Measurements from ENCODE around the gene LSAMP.
"Not testable (repeated sequence)": the region's sequence is repeated elsewhere in the genome, so short reads cannot be mapped to it uniquely, and the experiment has no call there.

The LSAMP gene

GRCh38 chr3:115890579-115890978 lies 554.7 kb downstream of the LSAMP start:
- DNase-seq (ENCODE audit: low read depth in 2 of 2): no peak

- no peak for DNase-seq (ENCODE audit: low read depth in 2 of 2)
Measured at GRCh38 chr3:115885621-115886020, 559.7 kb downstream of the LSAMP start.

- no peak for DNase-seq (ENCODE audit: low read depth in 2 of 2)
Measured at GRCh38 chr3:115877615-115877899, 567.7 kb downstream of the LSAMP start.

GRCh38 chr3:115876876-115877614 lies 568.2 kb downstream of the LSAMP start:
- DNase-seq (ENCODE audit: low read depth in 2 of 2): no peak

GRCh38 chr3:115875460-115875859 lies 569.8 kb downstream of the LSAMP start:
- no peak for DNase-seq (ENCODE audit: low read depth in 2 of 2)

DNA sequence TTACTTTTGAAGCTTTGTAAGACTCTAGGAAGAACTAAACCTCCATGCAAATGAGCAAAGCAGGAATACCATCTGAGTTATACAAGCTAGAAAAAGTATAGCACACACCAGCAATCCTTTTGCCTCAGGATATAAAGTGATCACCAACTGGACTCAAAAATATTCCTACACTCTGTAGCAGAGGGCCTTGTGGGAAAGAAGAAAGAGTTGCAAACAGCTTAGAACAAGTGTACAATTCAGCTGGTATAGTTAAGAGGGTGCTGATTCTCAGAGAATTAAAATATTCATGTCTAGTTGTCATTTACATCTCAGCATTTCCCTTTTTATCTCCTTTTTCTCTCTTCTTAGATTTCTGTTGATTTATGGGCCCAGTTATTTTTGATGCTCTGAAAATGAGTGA lies 573.6 kb downstream of the LSAMP start:
- no peak for DNase-seq (ENCODE audit: low read depth in 2 of 2)

- no peak for DNase-seq (ENCODE audit: low read depth in 2 of 2)
Measured at GRCh38 chr3:115864911-115865310, 580.4 kb downstream of the LSAMP start.

GRCh38 chr3:115862849-115863248 lies 582.4 kb downstream of the LSAMP start:
- no peak for DNase-seq (ENCODE audit: low read depth in 2 of 2)

DNA sequence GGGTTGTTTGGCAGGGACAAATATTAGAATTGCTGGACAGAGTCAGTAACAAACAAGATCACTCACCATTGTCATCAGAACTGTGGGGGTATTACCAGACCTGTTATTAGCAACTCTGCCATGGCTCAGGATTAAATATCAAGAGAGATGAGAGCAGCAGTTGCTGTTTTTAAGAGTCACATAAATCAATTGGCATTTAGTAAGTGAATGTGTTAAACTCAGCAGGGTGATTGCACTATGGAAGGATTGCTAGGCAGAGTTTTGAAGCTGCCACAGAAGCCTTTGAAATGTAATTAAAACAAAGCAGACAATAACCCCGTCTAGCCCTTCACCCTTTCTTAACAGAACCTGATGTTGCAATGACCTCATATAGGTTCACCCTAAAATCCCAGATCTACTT lies 583.2 kb downstream of the LSAMP start:
- no peak for DNase-seq (ENCODE audit: low read depth in 2 of 2)

GRCh38 chr3:115861166-115861733 lies 584.0 kb downstream of the LSAMP start:
- no peak for DNase-seq (ENCODE audit: low read depth in 2 of 2)

DNA sequence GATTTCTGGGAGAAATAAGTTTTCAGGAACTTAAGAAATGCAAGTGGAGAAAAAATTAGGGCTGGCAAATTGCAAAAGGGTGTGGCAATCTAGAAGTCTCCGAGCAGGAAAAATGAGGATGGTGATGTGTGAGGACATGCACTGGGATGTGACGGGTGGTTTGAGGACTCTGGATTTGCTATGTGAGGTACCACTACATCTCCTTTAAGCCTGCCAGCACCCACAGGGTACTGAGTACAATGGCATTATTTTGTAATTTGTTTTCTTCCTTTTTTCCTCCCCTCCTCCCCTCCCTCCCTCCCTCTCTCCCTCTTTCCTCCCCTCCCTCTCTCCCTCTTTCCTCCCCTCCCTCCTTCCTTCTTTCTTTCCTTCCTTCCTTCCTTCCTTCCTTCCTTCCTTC lies 584.5 kb downstream of the LSAMP start:
- no peak for DNase-seq (ENCODE audit: low read depth in 2 of 2)

DNA sequence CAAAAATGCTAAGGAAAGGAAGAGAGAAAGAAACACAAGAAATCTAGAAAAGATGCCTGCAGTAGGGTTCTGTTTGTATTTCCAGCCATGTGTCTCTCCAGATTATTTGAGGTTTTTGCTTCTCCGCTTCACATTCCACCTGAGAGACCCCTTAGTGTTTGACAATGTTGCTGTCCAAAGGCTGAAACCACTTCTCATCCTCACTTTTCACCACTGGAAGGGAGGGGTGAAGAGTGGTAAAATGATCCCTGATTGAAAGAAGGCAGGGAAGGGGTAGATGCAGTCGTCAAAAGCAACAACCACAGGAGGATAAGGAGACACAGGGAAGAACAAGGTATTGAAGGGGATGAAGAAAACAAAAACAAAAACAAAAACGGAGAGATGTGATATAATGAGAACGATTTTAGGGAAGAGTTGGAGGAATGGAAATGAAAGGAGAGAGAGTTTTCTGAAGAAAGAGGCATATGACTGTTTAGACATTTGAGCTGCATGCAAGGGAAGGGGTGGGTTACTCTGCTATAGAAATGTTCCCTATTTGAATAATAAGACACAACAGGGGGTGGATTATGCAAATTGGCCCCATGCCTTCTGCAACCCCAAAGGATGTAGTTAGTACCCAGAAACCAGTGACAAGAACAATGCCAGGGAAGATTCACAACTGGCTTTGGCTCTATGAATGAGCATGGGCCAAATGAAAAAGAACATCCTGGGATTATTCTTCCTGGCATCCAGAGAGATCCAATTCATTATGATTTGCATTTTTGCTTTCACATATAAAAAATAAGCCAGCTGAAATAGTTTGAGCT lies 586.1 kb downstream of the LSAMP start:
- no peak for DNase-seq (ENCODE audit: low read depth in 2 of 2)

DNA sequence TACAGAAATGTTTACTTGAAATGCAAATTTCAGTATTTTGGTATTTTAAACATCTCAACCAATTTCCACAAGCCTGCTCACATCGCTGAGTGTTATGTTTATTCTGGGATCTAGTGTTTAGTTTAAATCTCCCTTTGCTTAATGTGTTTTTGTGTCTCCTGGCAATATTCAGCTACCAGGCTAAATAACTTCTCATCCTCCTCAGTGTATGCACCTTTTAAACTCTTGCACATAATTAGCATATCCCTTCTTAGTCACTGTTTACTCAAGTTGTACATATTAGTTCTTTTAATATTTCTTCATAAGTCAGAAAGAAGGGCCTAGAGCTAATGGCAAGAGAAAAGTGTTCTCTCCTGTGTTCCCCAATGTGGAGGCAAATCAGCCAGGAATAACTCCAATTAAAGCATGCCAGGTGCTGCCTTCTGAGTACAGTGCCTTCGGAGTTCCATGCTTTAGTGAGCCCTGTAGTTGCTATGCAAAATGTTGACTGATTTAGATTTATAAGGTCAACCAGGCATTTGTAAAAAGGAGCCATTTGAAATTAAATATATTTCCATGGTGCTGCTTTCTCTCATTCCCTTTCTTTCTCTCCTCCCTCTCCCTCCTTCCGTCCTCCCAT lies 587.7 kb downstream of the LSAMP start:
- DNase-seq (ENCODE audit: low read depth in 2 of 2): no peak

DNA sequence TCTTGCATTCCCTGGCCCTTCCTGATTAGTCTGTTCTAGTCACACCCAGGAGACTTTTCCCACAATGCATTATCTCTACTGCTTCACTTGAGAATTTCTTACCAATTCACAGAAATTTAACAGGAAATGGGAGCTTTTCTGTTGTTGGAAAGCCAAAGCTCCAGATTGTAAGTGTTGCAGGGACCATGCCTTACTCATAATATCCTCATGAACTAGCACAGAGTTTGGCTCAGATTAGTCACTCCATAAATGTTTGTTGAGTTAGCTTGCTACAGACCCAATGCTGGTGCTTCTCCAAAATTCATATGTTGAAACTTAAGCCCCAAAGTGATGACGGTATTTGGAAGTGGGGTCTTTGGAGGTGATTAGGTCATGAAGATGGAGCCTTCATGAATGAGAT lies 589.4 kb downstream of the LSAMP start:
- no peak for DNase-seq (ENCODE audit: low read depth in 2 of 2)

DNA sequence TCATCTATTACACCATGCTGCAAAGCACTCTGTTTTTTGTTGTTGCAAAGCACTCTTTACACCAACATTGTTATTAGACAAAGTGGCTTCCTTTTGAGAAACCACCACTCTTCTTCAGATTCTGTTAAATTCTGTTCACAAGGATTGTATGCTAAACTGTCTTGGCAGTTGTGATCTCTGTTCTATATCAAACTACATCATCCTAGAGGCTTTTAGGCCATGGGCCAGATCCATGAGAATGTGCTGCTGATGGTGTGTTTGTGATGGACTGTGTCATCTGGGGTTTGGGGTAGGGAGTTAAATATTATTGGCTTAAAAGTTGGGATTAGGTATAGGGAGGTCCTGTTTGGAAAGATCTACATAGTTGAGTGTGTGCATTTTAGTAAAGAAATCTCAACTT lies 592.2 kb downstream of the LSAMP start:
- DNase-seq (ENCODE audit: low read depth in 2 of 2): no peak

DNA sequence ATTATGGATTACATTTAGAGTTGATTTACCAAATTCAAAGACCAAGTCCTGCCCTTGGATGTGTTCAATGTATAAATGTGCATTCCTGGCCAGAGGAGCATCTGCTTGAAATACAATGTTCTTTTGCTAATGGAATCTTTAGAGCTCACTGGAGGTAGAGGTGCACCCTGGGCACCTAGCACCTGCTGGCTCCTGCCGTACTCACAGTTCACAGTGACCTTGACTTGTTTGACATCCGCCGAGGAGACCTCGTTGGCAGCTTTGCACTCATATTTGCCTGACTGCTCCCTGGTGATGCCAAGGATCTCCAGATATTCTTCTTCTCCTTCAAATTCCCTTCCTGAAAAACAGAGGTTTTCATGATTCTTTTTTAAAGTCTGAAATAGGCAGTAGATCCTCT lies 593.0 kb downstream of the LSAMP start:
- DNase-seq (ENCODE audit: low read depth in 2 of 2): no peak

- no peak for DNase-seq (ENCODE audit: low read depth in 2 of 2)
Measured at GRCh38 chr3:115851571-115851970, 593.7 kb downstream of the LSAMP start.

GRCh38 chr3:115848641-115849040 lies 596.6 kb downstream of the LSAMP start:
- no peak for DNase-seq (ENCODE audit: low read depth in 2 of 2)

DNA sequence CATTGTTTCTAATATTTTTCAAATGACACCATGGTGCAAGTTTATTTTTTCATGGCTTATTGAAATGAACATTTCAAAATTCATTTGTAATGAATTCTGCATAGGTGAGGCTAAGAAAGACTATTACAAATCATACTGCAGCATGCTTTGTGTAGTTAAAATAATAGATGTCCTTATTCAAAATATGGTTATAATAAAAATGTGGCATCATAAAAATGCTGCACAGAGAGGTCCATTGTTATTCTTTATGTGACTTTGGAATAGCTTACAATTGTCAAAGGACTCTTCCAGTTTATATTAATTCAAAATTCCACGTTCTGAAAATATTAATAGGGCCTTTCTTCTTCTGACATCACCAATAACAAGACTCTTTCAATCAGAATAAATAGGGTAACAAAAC lies 599.3 kb downstream of the LSAMP start:
- no peak for DNase-seq (ENCODE audit: low read depth in 2 of 2)

GRCh38 chr3:115844729-115845128 lies 600.6 kb downstream of the LSAMP start:
- not testable (repeated sequence) for DNase-seq (ENCODE audit: low read depth in 2 of 2)

- no peak for DNase-seq (ENCODE audit: low read depth in 2 of 2)
Measured at GRCh38 chr3:115843206-115843605, 602.1 kb downstream of the LSAMP start.

DNA sequence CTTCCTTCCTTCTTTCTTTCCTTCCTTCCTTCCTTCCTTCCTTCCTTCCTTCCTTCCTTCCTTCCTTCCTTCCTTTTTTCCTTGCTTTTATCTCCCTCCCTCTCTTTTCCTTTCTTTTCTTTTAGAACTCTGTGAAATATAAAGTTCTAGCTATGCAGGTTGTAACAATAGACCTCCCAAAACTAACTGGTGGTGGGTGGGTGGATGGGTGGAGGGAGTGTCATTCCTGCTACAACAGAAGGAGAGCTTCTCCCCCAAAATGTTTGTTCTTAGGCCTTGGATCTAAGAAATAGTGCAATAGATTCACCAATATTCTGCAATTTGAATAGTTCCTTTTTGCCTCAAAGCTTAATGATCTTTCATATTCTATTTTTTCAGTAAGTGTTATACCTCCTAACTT lies 606.0 kb downstream of the LSAMP start:
- no peak for DNase-seq (ENCODE audit: low read depth in 2 of 2)

DNA sequence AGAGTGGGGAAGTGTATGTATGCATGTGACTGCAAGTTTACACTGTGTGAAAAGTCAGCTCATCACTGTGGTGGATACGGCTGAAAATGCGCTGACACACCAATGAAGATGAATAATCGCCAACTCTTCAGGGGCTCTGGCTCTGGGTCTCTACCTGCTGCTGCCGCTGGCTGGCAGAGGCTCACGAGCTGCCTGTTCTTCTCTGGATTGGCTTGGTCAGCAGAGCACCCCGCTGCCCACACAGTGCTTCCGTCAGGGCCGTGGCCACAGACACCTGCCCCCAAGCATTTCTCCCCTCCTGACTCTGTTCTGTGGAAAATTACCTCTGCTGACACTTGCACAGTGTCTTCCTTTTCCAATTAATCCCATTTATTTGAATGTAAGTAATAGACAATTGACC lies 606.5 kb downstream of the LSAMP start:
- no peak for DNase-seq (ENCODE audit: low read depth in 2 of 2)
